ENCODE results near the gene PDCL3. TPM values are rescaled to one million over a fixed set of nuclear protein-coding genes. Genes with fewer than 3 reads are reported as not detected.

Gene PDCL3
- total RNA-seq, 1 donor from 2014 or later = 27.6 TPM

DNA sequence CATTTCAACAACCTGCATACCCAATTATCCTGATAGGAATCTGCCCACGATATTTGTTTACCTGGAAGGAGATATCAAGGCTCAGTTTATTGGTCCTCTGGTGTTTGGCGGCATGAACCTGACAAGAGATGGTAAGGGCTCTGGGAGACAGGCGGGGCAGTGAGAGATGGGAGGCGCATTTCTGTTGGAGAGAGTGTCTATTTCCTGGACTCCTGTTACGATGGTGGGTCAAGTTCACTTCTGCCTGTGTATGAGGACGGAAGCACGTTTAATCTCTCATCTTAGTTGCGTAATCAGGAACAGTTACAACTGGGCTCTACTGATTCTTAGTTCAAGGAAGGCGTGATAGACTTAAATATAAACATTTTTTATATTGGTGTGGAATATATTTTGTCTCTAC is 8.9 kb downstream of the PDCL3 start:
- intact Hi-C loops (cut with micrococcal nuclease) = no loop called here
- no peaks in the 10 kb centered on the region for H3K4me1 ChIP-seq
- H3K27me3 ChIP-seq (ENCODE audit: low read depth) = no peaks in the 10 kb centered on the region
- DNase-seq = no peak
- TF ChIP-seq, protein P1, sequence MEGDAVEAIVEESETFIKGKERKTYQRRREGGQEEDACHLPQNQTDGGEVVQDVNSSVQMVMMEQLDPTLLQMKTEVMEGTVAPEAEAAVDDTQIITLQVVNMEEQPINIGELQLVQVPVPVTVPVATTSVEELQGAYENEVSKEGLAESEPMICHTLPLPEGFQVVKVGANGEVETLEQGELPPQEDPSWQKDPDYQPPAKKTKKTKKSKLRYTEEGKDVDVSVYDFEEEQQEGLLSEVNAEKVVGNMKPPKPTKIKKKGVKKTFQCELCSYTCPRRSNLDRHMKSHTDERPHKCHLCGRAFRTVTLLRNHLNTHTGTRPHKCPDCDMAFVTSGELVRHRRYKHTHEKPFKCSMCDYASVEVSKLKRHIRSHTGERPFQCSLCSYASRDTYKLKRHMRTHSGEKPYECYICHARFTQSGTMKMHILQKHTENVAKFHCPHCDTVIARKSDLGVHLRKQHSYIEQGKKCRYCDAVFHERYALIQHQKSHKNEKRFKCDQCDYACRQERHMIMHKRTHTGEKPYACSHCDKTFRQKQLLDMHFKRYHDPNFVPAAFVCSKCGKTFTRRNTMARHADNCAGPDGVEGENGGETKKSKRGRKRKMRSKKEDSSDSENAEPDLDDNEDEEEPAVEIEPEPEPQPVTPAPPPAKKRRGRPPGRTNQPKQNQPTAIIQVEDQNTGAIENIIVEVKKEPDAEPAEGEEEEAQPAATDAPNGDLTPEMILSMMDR (IDR thresholded peaks at IDR 0.05; ENCODE audit: borderline replicate concordance) = no peak
- H3K9me3 ChIP-seq (replicated peaks) = no peaks in the 10 kb centered on the region
- H3K4me3 ChIP-seq = no peak overlapping the region
- H3K36me3 ChIP-seq = peaks cover 99% of the 10 kb centered on the region
- no peak overlapping the region for H3K27ac ChIP-seq (replicated peaks)

DNA sequence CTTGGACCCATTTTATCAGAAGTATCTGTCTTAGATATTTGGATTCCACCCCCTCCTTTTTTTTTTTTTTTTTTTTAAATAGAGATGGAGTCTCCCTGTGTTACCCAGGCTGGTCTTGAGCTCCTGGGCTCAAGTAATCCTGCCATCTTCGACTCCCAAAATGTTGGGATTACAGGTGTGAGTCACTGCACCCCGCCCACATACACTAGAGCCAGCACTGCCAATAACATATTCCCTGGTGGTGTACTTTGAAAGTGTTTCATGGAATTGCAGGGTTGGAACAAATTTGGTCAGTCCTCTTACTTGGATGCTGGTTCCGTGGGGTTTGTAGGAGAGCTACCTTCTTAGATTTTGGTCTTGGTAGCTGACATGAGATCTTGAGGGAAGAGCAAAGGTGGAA is 15.0 kb downstream of the PDCL3 start:
- Histone ChIP-seq H3K9me3 (replicated peaks) (no peaks in the 10 kb centered on the region), H3K27me3 (ENCODE audit: low read depth) (no peaks in the 10 kb centered on the region), H3K27ac (replicated peaks) (no peak overlapping the region), H3K36me3 (peaks cover 45% of the 10 kb centered on the region), H3K4me1 (no peaks in the 10 kb centered on the region), H3K4me3 (no peak overlapping the region)
- intact Hi-C loops (cut with micrococcal nuclease) = no loop called here
- TF ChIP-seq, protein P1 (IDR thresholded peaks at IDR 0.05; ENCODE audit: borderline replicate concordance) = no peak
- no peak for DNase-seq

DNA sequence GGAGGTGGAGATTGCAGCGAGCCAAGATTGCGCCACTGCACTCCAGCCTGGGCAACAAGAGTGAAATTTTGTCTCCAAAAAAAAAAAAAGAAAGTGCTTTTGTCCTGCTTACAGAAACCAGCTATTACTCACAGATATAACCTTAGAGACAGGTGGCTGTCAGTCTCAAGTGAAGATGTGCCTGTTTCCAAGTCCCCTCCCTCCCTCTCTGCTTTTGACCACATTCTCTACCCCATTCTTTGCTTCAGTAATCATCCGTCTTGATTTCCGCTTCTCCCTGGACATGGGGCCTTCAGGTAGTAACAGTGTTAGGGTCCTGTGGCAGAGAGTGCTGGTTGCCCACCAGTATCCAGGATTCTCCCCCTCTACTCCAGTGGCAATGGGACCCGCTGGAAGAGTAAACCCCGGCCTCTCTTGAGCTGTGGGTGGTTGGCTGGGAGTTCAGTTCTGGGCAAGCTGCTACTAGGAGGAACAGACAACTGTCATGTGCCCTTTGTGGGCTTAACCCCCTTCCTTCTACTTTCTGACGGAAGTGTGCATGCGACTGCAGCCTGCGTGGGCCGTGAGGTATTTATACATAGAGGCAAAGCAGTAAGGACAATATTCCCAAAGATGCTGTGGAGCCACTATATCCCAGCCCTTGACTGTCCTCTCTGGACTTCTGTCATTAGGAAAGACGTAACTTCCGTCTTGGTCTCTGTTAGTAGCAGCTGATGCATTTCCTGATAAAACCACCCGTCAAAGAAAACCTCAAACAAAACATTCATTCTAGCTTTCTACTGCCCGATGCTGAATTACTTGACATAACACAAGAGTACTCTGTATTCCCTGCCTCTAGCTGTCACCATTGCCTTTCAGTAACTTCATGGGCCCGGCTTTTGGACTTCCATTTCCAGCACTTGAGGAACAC is 17.8 kb downstream of the PDCL3 start:
- no peak overlapping the region for H3K27ac ChIP-seq (replicated peaks)
- DNase-seq = no peak

DNA sequence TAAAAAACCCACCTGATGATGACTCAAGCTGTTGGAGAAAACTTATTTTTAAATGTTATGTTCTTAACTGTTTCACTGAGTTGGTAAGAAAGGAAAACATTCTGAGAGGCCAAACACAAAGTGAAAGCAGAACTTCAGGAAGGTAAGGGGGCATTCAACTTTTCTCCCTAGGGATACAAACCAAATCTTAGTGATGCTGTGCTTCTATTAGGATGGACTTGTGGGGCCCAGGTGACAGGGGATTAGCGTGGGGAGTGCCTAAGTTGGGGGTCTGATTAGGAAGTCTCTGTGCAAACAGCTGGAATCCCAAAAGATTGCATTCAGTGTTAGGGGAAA is 18.5 kb downstream of the PDCL3 start:
- Histone ChIP-seq H3K4me3 (no peak overlapping the region), H3K4me1 (no peaks in the 10 kb centered on the region), H3K27me3 (ENCODE audit: low read depth) (no peaks in the 10 kb centered on the region), H3K9me3 (replicated peaks) (no peaks in the 10 kb centered on the region), H3K36me3 (peaks cover 11% of the 10 kb centered on the region), H3K27ac (replicated peaks) (no peak overlapping the region)
- DNase-seq = no peak
- intact Hi-C loops (cut with micrococcal nuclease) = no loop called here
- TF ChIP-seq, protein P1 (IDR thresholded peaks at IDR 0.05; ENCODE audit: borderline replicate concordance) = no peak

More for the DNA sequence above, 17.8 kb downstream of the PDCL3 start:
- Histone ChIP-seq H3K27me3 (ENCODE audit: low read depth) (no peaks in the 10 kb centered on the region), H3K36me3 (peaks cover 17% of the 10 kb centered on the region), H3K4me3 (no peak overlapping the region), H3K9me3 (replicated peaks) (no peaks in the 10 kb centered on the region), H3K4me1 (no peaks in the 10 kb centered on the region)
- intact Hi-C loops (cut with micrococcal nuclease) = no loop called here
- TF ChIP-seq, protein P1 (IDR thresholded peaks at IDR 0.05; ENCODE audit: borderline replicate concordance) = no peak

DNA sequence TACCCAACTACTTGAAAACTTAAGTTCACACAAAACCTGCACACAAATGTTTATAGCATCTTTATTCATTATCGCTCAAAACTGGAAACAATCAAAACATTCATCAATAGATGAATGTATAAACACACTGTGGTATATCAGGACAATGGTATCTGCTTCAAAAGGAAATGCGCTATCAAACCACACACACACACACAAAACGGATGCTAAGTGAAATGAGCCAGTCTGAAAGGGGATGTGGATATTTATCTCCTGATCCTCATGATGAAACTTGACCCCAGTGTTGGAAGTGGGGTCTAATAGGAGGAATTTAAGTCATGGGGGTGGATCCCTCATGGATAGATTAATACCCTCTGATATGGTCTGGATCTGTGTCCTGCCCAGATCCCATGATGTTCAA is 22.0 kb downstream of the PDCL3 start:
- no peaks in the 10 kb centered on the region for H3K27me3 ChIP-seq (ENCODE audit: low read depth)
- no peak overlapping the region for H3K27ac ChIP-seq (replicated peaks)
- H3K36me3 ChIP-seq = no peaks in the 10 kb centered on the region
- no peaks in the 10 kb centered on the region for H3K4me1 ChIP-seq
- intact Hi-C loops (cut with micrococcal nuclease) = no loop called here
- no peaks in the 10 kb centered on the region for H3K9me3 ChIP-seq (replicated peaks)
- TF ChIP-seq, protein P1 (IDR thresholded peaks at IDR 0.05; ENCODE audit: borderline replicate concordance) = no peak
- no peak for DNase-seq
- no peak overlapping the region for H3K4me3 ChIP-seq

All from left ventricle myocardium inferior (tissue), 1 donor.